ENCODE measurements around the gene KRTAP4-3. TPM values are rescaled to one million over a fixed set of nuclear protein-coding genes. Genes with fewer than 3 reads are reported as not detected.

The KRTAP4-3 gene
- total RNA-seq (2021; ENCODE audit: unreplicated experiment) (not detected), Bru-seq, nascent RNA (not detected), BruChase-seq, experiment 1, labeled RNA remaining after a 2-hour chase (not detected), BruChase-seq, experiment 2, labeled RNA remaining after a 6-hour chase (not detected)
- not detected for polyA plus RNA-seq (2012; ENCODE audit: insufficient read length)
- long read RNA-seq: 0 reads

DNA sequence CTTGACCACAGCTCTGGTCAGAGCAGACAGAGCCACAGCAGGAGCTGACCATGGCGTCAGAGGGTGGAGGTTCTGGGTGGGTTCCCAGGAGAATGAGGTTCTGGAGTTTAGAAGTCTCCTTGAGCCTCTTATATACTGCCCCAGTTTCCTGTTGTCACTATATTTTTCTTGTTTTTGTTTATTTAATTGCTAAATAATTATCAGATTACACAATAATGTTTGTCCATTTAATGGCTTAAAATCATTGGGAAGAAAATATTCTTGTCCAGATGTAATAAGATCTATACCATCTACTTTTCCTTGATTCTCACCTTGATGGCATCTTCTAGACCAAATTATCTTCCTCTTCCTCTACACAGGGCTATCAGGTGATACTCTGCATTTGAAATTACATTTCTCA, at the start of gene KRTAP4-3:
TSS of gene KRTAP4-3 (minus strand) at position 101 of the 400 bp plus-strand sequence. CDS start at position 52, 49 bp downstream.
- BruUV-seq (replicated peaks): no TSS peak
- intact Hi-C loops (cut with micrococcal nuclease; ENCODE audit: unreplicated experiment): no loop called here
- POLR2A ChIA-PET: no interaction called here

DNA sequence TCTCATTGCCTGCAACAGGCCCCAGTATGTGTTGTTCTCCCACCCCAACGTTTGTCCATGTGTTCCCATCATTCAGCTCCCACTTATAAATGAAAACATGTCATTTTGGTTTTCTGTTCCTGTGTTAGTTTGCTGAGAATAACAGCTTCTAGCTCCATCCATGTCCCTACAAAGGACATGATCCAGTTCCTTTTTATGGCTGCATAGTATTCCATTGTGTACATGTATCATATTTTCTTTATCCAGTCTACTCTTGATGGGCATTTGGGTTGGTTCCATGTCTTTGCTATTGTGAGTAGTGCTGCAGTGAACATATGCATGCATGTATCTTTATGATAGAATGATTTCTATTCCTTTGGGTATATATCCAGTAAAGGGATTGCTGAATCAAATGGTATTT, 47.7 kb upstream of the KRTAP4-3 start:
- Histone ChIP-seq H3K36me3 (ENCODE audit: control insufficient read depth, insufficient read depth, low read length) (no peaks in the 10 kb centered on the region), H3K4me1 (ENCODE audit: control insufficient read depth, insufficient read depth, low read length) (no peaks in the 10 kb centered on the region), H3K9me3 (ENCODE audit: control insufficient read depth, insufficient read depth, low read depth, low read length) (no peaks in the 10 kb centered on the region), H3K27ac (ENCODE audit: low read length) (no peak overlapping the region), H3K27me3 (ENCODE audit: control insufficient read depth, insufficient read depth, low read length) (no peaks in the 10 kb centered on the region; the same call in 1 of the 2 replicates), H3K4me3 (ENCODE audit: low read depth in 2 of 2, low read length in 2 of 2) (no peak overlapping the region)
- POLR2A ChIA-PET: no interaction called here
- intact Hi-C loops (cut with micrococcal nuclease; ENCODE audit: unreplicated experiment): no loop called here
- no peak for ATAC-seq
- no peak for TF ChIP-seq TCF7L2 (IDR thresholded peaks at IDR 0.05; ENCODE audit: low read depth, low read length)
- TF ChIP-seq, protein P1, sequence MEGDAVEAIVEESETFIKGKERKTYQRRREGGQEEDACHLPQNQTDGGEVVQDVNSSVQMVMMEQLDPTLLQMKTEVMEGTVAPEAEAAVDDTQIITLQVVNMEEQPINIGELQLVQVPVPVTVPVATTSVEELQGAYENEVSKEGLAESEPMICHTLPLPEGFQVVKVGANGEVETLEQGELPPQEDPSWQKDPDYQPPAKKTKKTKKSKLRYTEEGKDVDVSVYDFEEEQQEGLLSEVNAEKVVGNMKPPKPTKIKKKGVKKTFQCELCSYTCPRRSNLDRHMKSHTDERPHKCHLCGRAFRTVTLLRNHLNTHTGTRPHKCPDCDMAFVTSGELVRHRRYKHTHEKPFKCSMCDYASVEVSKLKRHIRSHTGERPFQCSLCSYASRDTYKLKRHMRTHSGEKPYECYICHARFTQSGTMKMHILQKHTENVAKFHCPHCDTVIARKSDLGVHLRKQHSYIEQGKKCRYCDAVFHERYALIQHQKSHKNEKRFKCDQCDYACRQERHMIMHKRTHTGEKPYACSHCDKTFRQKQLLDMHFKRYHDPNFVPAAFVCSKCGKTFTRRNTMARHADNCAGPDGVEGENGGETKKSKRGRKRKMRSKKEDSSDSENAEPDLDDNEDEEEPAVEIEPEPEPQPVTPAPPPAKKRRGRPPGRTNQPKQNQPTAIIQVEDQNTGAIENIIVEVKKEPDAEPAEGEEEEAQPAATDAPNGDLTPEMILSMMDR (IDR thresholded peaks at IDR 0.05): no peak
- no peak for TF ChIP-seq SIN3A (IDR thresholded peaks at IDR 0.05; ENCODE audit: borderline replicate concordance, insufficient read depth, low read depth, low read length)
- no peak for TF ChIP-seq POLR2AphosphoS5 (IDR thresholded peaks at IDR 0.05; ENCODE audit: low read depth, low read length)
- no peak for TF ChIP-seq REST (IDR thresholded peaks at IDR 0.05; ENCODE audit: insufficient read depth in 1 of 2, low read depth in 2 of 2, low read length in 1 of 2)
- no TSS peak for BruUV-seq (replicated peaks)
- DNase-seq (ENCODE audit: low read depth, low spot score): no peak
- CTCF ChIA-PET: no interaction called here
- in situ Hi-C loops (cut with HindIII; ENCODE audit: low pct_unique_long_range_greater_than_20kb, low sequenced_read_pairs): no loop called here

More for the DNA sequence above, at the start of gene KRTAP4-3:
- CTCF ChIA-PET: no interaction called here
- DNase-seq (ENCODE audit: low read depth, low spot score) (no peak), ATAC-seq (no peak)
- Histone ChIP-seq H3K9me3 (ENCODE audit: control insufficient read depth, insufficient read depth, low read depth, low read length) (no peaks in the 10 kb centered on the region), H3K27ac (ENCODE audit: low read length) (no peak within 1 kb of the TSS), H3K36me3 (ENCODE audit: control insufficient read depth, insufficient read depth, low read length) (no peaks in the 10 kb centered on the region), H3K4me1 (ENCODE audit: control insufficient read depth, insufficient read depth, low read length) (no peaks in the 10 kb centered on the region), H3K27me3 (ENCODE audit: control insufficient read depth, insufficient read depth, low read length) (peaks cover 3% of the 10 kb centered on the region; the same call in 1 of the 2 replicates), H3K4me3 (ENCODE audit: low read depth in 2 of 2, low read length in 2 of 2) (no peak within 1 kb of the TSS)
- no peak for TF ChIP-seq TCF7L2 (IDR thresholded peaks at IDR 0.05; ENCODE audit: low read depth, low read length)
- TF ChIP-seq REST (IDR thresholded peaks at IDR 0.05; ENCODE audit: insufficient read depth in 1 of 2, low read depth in 2 of 2, low read length in 1 of 2): no peak
- no peak for TF ChIP-seq SIN3A (IDR thresholded peaks at IDR 0.05; ENCODE audit: borderline replicate concordance, insufficient read depth, low read depth, low read length)
- TF ChIP-seq POLR2AphosphoS5 (IDR thresholded peaks at IDR 0.05; ENCODE audit: low read depth, low read length): no peak
- TF ChIP-seq, protein P1 (IDR thresholded peaks at IDR 0.05): no peak
- in situ Hi-C loops (cut with HindIII; ENCODE audit: low pct_unique_long_range_greater_than_20kb, low sequenced_read_pairs): no loop called here
